SJCRH30 (cell line): ENCODE data around the gene TCFL5. TPM values are rescaled to one million over a fixed set of nuclear protein-coding genes. Genes with fewer than 3 reads are reported as not detected.

ENCODE experiments used
- DNase-seq, 2 experiments: peaks; one replicate each; pipeline ENCODE4 v3.0.0-alpha.2; 2015 to 2020
- H3K27ac ChIP-seq: fragments of 250-450 bp; sonication (Bioruptor Pico); 2 replicates; pipeline ENCODE4 v1.5.1; 2020; ENCODE audit warnings: mild to moderate bottlenecking, moderate library complexity
- H3K27me3 ChIP-seq: fragments of 250-450 bp; sonication (Bioruptor Pico); 2 replicates; pipeline ENCODE4 v1.5.1; 2020; ENCODE audit warnings: mild to moderate bottlenecking, moderate library complexity
- H3K36me3 ChIP-seq: fragments of 250-450 bp; sonication (Bioruptor Pico); 2 replicates; pipeline ENCODE4 v1.5.1; 2020; ENCODE audit warnings: mild to moderate bottlenecking, moderate library complexity
- H3K4me1 ChIP-seq: fragments of 250-450 bp; sonication (Bioruptor Pico); 2 replicates; pipeline ENCODE4 v1.5.1; 2020; ENCODE audit warnings: mild to moderate bottlenecking, moderate library complexity
- H3K4me3 ChIP-seq: fragments of 250-450 bp; sonication (Bioruptor Pico); 2 replicates; pipeline ENCODE4 v1.5.1; 2020; ENCODE audit warnings: mild to moderate bottlenecking, moderate library complexity
- H3K9me3 ChIP-seq: fragments of 250-450 bp; sonication (Bioruptor Pico); replicated peaks from 2 replicates; pipeline ENCODE4 v1.5.1; 2020; ENCODE audit warnings: mild to moderate bottlenecking, moderate library complexity
- total RNA-seq: library from RNA; depleted of rRNA; stranded (reverse); fragments of >200 nt; shearing (Covaris generic); gene quantifications from 2 replicates; pipeline ENCODE4 v1.2.3, GENCODE V29; 2014

Gene TCFL5
- total RNA-seq, 1 experiment from 2014 or later: 21.2 TPM

DNA sequence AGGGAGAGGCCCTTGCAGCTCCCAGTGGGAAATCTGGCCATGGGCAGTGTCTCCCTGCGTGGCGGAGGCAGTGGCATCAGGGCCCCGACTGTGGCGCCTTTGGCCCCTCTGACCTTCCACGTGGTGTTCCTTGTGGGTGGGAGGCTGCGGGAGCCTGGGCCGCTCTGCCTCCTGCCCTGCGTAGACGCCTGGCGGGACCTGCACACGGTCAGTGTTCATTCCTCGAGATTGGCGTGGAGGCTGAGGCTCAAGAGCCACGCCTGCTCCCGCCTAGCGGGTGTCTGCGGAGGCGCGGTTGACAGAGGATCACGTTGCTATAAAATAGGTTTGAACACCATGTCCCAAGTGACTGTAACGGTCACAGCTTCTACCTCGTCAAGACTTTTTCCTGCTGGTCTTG lies 30.8 kb downstream of the TCFL5 start:
- Histone ChIP-seq H3K9me3 (no peaks in the 10 kb centered on the region), H3K4me3 (no peak overlapping the region), H3K36me3 (no peaks in the 10 kb centered on the region), H3K27me3 (peaks cover 84% of the 10 kb centered on the region), H3K4me1 (peaks cover 22% of the 10 kb centered on the region), H3K27ac (no peak overlapping the region)
- peak in 1 of 2 experiments; percentile 22 for DNase-seq

DNA sequence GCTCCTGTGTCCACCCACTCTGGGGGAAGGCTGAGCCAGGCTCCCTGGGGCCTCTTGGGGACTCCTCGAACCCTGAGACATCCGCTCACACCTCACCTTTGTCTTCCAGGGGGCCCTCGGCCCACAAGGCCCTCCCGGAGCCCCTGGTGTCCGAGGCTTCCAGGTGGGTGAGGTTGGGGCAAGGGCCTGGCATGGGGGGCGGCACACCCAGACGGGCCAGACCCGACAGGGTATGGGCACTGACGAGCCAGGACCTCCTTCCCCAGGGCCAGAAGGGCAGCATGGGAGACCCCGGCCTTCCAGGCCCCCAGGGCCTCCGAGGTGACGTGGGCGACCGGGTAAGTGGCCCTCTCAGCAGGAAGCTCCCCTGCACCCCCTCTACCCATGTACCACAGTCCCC lies 31.4 kb downstream of the TCFL5 start:
- Histone ChIP-seq H3K36me3 (no peaks in the 10 kb centered on the region), H3K9me3 (no peaks in the 10 kb centered on the region)

DNA sequence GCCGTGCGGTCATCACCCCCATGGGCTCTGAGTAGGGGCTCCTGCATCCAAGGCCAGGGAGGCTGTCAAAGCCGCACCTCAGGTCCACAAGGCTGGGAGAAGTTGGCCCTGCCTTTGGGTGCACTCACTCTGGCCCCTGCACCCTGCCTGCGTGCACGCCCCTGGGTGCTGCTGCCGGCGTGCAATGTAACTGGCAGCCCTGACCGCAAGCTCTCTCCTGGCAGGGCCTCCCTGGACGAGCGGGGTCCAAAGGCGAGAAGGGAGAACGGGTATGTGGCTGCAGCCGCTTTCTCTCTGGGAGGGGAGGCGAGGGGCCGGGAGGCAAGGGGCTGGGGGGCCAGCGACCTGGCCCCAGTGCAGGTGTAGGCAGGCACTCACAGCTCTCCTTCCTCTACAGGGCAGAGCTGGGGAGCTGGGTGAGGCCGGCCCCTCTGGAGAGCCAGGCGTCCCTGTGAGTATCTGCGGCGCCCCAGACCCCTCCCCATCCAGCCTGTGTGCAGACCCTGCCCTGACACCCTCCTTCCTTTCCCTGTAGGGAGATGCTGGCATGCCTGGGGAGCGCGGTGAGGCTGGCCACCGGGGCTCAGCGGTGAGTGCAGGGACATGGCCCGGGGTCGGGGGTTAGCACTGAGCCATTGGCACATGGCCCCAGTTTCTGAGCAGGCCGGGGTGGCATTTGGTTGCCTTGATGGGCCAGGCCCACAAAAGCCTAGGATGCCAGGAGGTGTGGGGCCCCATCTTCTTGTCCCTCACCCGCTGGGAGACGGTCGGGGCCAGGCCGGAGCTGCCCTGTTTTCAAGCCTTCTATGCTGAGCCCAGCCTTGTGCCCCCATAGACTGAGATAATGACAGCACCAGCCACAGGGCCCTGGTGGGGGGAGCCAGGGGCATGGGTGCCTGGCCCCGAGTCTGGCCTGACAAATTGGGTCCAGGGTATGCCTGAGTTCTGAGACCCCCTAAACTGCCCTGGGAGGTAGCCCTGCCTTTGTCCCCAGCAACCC lies 32.1 kb downstream of the TCFL5 start:
- H3K27ac ChIP-seq: no peak overlapping the region
- H3K27me3 ChIP-seq: peaks cover 79% of the 10 kb centered on the region
- peaks cover 29% of the 10 kb centered on the region for H3K4me1 ChIP-seq
- no peaks in the 10 kb centered on the region for H3K9me3 ChIP-seq
- H3K4me3 ChIP-seq: no peak overlapping the region
- no peaks in the 10 kb centered on the region for H3K36me3 ChIP-seq
- DNase-seq: no peak

More for the DNA sequence above, 31.4 kb downstream of the TCFL5 start:
- no peak for DNase-seq
- Histone ChIP-seq H3K4me3 (no peak overlapping the region), H3K27ac (no peak overlapping the region), H3K27me3 (peaks cover 84% of the 10 kb centered on the region), H3K4me1 (peaks cover 26% of the 10 kb centered on the region)

DNA sequence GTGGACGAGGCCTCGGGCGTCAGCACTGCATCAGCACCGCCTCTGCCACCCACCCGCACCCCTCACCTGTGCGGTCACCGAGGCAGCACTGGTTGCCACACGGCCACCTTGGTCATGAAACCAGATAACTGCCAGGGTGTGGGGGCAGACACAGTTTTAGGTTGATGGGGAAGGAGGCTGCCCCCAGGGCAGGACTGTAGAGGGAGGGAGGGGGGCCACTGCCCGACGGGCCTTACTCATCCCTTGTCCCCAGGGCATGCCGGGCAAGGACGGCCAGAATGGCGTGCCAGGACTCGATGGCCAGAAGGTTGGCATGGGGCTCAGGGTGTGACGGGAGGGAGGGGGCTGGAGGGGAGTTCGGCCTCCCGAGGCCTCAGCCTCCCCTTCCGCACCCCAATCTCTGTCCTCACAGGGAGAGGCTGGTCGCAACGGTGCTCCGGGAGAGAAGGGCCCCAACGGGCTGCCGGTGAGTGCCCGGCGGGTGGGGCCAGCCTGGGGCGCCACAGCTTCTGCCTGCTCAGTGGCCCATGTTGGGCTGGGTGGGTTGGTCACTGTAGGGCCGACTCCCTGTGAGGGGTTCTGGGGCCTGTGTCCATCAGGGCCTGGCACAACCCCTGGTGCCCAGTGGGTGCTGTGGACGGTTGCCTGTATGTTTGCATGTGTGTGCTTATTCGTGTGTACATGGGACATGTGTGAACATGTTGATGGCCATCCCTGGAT lies 33.0 kb downstream of the TCFL5 start:
- Histone ChIP-seq H3K36me3 (no peaks in the 10 kb centered on the region), H3K4me3 (no peak overlapping the region), H3K9me3 (no peaks in the 10 kb centered on the region), H3K4me1 (peaks cover 33% of the 10 kb centered on the region), H3K27ac (no peak overlapping the region), H3K27me3 (peaks cover 70% of the 10 kb centered on the region)
- DNase-seq: no peak

DNA sequence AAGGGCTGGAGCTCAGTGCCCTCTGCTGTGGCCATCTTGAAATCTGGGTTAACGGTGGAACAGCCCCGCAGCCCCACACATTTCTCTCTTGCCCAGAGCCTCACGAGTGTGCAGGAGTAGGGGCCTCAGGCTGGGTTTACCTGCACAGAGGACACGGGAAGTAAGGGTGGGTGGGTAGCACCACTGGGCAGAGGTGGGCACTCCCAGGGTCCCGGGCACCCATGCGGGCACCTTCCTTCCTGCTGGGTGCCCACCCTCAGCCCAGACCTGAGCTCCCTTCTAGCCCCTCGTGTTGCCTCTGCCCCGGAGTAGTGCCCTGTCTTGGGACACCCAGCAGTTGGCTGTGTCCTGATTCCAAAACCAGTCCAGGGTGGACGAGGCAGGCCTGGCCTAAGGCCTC lies 33.6 kb downstream of the TCFL5 start:
- H3K9me3 ChIP-seq: no peaks in the 10 kb centered on the region
- peaks cover 67% of the 10 kb centered on the region for H3K27me3 ChIP-seq
- no peak for DNase-seq
- H3K4me1 ChIP-seq: peaks cover 32% of the 10 kb centered on the region
- H3K36me3 ChIP-seq: no peaks in the 10 kb centered on the region
- no peak overlapping the region for H3K27ac ChIP-seq
- no peak overlapping the region for H3K4me3 ChIP-seq

DNA sequence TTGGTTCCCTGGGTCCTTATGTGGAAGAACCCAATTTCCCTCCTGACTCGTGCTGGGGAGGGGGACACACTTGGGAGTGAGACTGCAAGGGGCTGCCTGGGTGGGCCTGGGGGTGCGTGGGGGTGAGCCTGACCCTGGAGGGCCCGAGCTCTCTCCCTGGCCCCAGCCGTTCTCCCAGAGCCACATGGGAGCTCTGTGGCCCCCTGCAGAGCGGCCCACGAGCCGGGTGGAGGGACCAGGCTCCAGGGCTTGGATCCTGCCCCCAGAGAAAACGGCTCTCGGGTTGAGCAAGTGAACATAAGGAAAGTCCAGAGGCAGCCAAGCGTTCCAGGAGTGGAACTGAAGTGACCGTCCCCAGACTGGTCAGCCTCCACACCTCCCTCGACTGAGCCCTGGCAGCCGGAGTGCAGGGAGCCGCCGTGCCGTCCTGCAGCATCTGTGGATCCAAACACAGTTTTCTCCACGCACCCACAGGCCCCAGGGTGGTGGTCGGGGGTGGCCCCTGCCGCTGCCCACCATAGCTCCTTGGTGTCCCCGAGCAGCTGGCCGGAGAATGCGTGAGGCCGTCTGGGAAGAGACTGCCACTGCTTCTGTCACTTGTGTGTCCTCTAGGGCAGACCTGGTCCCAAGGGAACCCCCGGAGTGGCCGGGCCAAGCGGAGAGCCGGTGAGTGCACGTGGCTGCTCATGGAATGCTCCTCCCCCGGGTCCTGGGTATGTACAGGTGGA lies 34.1 kb downstream of the TCFL5 start:
- H3K27ac ChIP-seq: no peak overlapping the region
- DNase-seq: no peak
- H3K36me3 ChIP-seq: no peaks in the 10 kb centered on the region
- no peaks in the 10 kb centered on the region for H3K9me3 ChIP-seq
- peaks cover 63% of the 10 kb centered on the region for H3K27me3 ChIP-seq
- peaks cover 27% of the 10 kb centered on the region for H3K4me1 ChIP-seq
- no peak overlapping the region for H3K4me3 ChIP-seq

DNA sequence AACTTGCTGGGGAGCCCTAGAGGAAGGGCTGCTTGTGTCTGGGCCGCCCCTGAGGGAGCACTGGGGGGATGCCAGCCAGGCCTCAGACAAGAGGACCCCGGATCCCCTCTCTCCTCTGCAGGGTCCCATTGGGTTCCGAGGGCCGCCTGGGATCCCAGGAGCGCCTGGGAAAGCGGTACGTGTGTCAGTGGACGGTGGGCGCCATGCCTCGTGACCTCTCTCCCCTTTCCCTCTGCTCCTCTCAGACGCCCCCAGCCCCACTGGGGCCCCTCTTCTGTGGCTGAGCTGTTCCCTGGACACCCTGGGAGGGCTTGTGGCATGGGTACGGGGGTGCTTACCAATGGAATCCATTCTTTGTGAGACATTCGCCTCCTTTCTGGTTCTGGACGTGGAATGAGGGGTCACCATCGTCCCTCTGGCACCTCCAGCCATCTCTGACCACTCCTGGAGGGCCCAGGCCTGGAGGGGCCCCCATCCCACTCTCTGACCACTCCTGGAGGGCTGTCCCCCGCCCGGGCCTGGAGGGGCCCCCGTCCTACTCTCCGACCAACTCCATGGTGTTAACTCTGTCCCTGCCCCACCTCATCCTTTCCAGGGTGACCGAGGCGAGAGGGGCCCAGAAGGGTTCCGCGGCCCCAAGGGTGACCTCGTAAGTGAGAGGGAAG lies 34.8 kb downstream of the TCFL5 start:
- Histone ChIP-seq H3K4me1 (peaks cover 21% of the 10 kb centered on the region; the same call in 1 of the 2 replicates), H3K27ac (no peak overlapping the region), H3K4me3 (no peak overlapping the region), H3K9me3 (no peaks in the 10 kb centered on the region), H3K27me3 (peaks cover 58% of the 10 kb centered on the region), H3K36me3 (no peaks in the 10 kb centered on the region)
- no peak for DNase-seq

DNA sequence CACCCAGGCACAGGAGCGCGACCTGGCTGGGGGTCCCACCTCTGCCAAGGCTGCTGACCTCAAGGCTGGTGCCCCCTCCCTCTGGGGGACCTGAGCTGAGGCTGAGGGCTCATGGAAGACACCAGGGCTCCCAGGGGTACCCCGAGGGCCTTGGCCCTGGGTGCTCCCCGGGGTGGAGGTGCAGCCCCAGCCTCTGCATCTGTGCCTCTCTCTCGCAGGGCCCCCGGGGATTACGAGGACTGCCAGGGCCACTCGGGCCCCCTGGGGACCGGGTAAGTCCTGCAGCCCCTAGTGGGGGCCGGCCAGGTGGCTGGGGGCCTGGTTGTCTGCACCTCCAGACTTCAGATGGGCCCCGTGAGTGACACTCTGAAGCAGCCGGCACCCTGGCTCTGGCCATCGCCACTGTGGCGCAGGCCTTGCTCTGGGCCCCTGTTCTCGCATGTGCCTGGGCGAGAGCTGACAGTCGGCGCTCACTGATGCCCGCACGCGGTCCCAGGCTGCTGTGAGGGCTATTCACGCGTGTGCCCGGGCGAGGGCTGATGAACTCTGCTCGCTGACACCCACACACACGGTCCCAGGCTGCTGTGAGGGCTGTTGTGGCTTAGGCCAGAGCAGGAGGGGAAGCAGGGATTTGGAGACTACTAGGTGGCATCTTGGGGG lies 35.5 kb downstream of the TCFL5 start:
- Histone ChIP-seq H3K4me1 (peaks cover 14% of the 10 kb centered on the region; the same call in 1 of the 2 replicates), H3K27ac (no peak overlapping the region), H3K27me3 (peaks cover 51% of the 10 kb centered on the region), H3K9me3 (no peaks in the 10 kb centered on the region), H3K36me3 (no peaks in the 10 kb centered on the region), H3K4me3 (no peak overlapping the region)
- DNase-seq: no peak

DNA sequence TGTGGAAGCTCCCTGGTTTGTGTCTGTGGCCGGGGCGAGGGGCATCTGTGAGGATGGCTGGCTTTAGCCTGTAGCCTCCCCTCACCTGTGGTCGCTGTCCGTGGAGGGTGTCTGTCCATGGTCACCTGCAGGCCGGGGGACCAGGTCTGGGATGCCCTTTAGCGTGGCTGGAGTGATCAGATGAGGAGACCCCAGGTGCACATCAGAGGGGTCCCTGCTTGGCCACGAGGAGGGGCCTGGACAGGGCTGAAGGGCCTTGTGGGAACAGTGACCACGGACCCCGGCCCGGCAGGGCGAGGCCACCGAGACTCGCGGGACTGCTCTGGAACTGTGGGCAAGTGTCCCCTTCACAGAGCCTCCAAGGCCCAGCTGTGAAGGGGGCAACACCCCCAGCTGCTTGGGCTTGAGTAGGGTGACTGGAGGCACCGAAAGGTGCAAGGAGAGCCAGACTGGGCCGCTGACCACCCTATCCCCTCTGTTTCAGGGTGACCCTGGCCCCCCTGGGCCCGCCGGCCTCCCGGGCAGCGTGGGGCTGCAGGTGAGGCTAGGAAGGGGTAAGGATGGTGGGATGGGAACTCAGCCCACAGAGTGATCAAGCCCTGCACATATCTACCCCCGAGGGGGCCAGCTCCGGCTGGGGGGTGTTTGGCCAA lies 36.2 kb downstream of the TCFL5 start:
- Histone ChIP-seq H3K4me3 (no peak overlapping the region), H3K36me3 (no peaks in the 10 kb centered on the region), H3K27me3 (peaks cover 50% of the 10 kb centered on the region), H3K9me3 (no peaks in the 10 kb centered on the region), H3K27ac (no peak overlapping the region), H3K4me1 (peaks cover 11% of the 10 kb centered on the region; the same call in 1 of the 2 replicates)
- no peak for DNase-seq

DNA sequence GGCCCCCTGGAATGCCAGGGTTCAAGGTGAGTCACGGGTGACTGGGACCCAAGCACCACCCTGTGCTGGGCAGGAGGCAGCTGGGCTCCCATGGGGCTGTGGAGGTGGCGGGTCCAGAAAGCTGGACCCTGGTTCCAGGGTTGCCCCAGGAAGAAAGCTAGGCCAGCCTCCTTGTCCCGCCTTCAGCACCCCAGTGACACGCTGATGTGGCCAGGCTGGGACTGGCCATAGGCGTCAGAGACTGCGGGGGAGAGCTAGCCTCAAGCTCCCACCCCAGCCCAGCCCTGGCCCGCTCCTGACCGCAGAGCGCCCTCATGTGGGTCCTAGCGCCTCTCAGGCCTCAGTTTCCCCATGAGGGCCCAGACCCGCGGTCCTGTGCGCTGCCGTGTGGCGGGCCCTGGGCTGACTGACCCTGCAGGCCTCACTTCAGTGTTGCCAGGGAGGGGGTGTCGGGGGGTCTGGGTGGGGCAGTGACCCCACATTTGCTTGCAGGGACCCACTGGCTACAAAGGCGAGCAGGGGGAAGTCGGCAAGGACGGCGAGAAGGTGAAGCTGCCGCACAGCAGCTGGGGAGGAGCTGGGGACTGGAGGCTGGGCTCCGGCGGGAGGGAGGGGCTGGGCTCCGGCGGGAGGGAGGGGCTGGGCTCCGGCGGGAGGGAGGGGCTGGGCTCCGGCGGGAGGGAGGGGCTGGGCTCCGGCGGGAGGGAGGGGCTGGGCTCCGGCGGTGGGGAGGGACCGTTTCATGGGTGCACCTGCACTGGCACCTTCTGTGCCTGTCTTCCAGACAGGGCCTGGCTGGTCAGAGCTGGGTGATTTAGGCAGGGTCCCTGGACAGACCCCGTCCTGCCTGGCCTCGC lies 36.9 kb downstream of the TCFL5 start:
- Histone ChIP-seq H3K27me3 (peaks cover 53% of the 10 kb centered on the region), H3K36me3 (no peaks in the 10 kb centered on the region), H3K4me3 (no peak overlapping the region), H3K4me1 (peaks cover 13% of the 10 kb centered on the region), H3K27ac (no peak overlapping the region), H3K9me3 (no peaks in the 10 kb centered on the region)
- DNase-seq: peak; percentile 88 to 89

DNA sequence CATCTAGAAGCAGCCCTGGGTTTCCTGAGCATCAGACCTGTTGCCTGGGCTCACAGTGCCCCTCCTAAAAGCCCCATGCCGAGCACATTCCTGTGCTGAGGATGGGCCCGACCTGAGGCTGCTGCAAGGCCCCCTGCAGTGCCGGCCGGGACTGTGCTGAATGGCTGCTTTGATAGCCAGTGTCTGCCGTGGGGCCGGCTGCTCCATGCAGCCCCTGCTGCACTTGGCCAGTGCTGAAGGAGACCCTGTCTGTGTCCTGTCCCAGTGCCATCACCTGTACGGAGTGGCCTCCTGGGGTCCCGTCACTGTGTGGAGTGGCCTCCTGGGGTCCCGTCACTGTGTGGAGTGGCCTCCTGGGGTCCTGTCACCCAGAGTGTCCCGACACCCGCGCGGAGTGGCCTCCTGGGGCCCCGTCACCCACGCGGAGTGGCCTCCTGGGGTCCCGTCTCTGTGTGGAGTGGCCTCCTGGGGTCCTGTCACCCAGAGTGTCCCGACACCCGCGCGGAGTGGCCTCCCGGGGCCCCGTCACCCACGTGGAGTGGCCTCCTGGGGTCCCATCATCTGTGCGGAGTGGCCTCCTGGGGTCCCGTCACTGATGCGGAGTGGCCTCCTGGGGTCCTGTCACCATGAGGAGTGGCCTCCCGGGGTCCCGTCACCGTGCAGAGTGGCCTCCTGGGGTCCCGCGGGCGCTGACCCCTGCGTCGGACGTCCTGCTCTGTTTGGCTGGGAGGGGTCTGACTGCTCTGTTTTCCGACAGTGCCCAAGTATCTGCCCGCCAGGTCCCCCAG lies 37.7 kb downstream of the TCFL5 start:
- H3K9me3 ChIP-seq: no peaks in the 10 kb centered on the region
- H3K27me3 ChIP-seq: peaks cover 46% of the 10 kb centered on the region
- peak in 1 of 2 experiments; percentile 60 for DNase-seq
- H3K27ac ChIP-seq: no peak overlapping the region
- H3K4me3 ChIP-seq: no peak overlapping the region
- peaks cover 21% of the 10 kb centered on the region for H3K4me1 ChIP-seq
- H3K36me3 ChIP-seq: no peaks in the 10 kb centered on the region
